HG02610 (cell line): ENCODE measurements around the gene LARP4.
A peak's percentile ranks its signal among the peaks of the same experiment; 100 is the strongest.
"Not testable (repeated sequence)": the region's sequence is repeated elsewhere in the genome, so short reads cannot be mapped to it uniquely, and the experiment has no call there.

ENCODE experiments used
- ATAC-seq: cut with Tn5 transposase; IDR thresholded peaks from one replicate; pipeline ENCODE4 v1.9.1; 2021; ENCODE audit warnings: mild to moderate bottlenecking, moderate library complexity; ENCODE audit not compliant: unreplicated experiment

LARP4 gene

DNA sequence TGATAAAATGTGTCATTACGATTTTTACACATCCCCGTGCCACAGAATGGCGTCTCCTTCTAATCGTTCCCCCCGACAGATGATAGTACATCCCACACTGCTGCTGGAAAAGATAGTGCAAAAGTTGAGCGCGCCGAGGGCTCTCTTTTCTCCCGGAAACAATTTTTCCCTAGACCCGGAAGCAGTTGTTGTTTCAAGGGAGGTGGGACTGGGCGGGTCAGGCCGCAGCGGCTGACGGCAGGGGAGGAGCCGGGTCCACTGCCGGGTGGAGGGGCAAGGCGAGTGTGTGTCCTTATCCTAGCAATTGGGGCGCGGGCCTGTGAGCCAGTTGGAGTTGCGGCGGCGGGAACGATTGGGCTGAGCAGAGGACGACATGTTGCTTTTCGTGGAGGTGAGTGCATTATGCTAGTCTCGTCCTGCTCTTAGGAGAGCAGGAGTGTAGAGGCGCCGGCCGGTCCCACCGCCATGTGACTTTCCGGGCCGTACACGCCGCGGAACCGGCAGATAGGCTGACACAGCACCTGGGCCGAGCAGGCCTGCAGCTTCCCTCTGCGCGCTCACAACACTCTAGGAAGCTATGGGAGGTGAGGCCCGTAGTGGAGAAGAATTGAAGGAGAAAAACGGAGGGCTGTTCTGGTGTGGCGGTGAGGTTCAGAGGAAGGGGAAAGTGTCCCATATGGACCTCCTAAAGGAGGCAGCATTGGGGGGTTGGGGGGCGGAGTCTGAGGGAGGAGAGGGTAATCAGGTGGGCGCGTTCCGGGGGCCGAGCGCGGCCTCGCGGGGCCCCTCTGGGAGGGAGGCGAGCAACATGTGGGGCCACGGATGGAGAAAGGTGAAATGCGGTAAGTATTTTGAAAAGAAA lies at the start of gene LARP4:
TSS of gene LARP4 (plus strand) at position 248 of the 862 bp plus-strand sequence. CDS start at position 374, 126 bp downstream.
- ATAC-seq: peak; percentile 96

DNA sequence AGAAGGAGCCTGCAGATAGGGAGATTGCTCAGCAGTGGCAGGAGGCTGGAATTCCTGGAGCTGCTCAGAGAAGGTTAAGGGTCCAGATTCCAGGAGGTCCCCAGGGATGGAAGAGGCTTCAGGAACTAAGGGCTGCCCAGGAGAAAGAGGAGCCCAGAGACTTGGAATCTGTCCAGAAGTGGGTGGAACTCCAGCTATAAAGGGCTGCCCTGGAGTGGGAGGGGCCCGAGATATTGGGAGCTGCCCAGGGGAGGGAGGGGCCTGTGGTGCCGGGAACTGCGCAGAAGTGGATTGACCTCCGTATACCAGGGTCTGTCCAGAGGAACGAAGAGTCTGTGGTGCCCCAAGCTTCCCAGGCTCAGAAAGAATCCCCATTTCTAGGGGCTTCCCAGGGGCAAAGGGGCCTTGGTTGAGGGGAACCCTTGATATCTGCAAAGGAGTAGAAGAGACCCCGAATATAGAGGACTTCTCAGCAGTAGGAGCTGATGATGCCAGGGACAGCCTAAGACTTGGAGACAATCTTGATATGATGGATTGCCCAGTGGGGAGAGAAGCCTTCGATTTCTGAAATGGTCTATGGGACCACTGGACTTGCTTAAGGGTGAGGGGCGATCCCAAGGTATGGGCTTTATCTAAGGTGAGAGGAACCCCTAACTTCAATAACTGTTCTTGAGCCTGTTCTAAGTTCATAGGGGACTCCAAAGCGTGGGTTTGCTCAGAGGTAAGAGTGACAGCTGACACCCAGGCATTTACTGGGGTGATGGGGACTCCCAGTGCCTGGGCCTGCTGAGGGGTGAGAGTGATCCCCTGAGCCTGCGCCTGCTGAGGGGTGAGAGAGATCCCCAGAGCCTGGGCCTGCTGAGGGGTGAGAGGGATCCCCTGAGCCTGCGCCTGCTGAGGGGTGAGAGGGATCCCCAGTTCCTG lies 49.3 kb upstream of the LARP4 start:
- no peak for ATAC-seq

- no peak for ATAC-seq
Measured at GRCh38 chr12:50353404-50353803, 47.3 kb upstream of the LARP4 start.

- no peak for ATAC-seq
Measured at GRCh38 chr12:50353869-50354593, 46.7 kb upstream of the LARP4 start.

DNA sequence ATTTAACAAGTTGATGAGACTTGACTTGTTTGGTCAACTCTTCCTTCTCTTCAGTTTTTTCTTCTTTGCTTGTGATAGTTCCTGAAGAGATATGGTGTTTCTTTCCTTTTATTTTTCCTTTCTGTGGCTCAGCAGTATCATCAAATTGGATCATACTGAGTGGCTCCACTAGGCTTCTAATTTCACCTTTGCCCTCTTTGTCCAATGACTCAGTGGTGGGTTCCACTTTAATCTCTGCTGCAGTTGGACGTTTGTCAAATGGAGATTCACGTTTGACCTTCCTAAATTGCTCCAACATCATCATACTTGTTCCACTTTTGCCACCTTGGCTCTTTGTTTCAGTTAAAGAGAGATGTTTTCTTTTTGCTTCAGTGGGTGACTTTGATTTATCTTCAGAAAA lies 45.8 kb upstream of the LARP4 start:
- no peak for ATAC-seq

- ATAC-seq: no peak
Measured at GRCh38 chr12:50355365-50355764, 45.3 kb upstream of the LARP4 start.

DNA sequence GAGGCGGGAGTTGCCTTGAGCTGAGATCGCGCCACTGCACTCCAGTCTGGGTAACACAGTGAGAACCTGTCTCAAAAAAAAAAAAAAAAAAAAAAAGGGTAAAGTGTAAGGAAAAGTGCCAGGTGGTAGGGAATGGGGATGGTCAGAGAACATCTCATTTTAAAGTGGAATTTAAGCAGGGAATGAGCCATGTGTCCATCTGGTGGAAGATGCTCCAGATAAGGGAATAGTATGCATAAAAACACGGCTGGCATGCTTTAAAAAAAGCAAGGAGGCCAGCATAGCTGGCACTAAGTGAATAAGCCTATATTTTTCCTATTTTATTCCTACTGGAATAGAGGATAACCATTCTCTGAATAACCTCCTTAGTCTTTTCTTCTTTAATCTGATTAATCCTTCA lies 38.0 kb upstream of the LARP4 start:
- ATAC-seq: no peak

GRCh38 chr12:50363141-50363540 lies 37.5 kb upstream of the LARP4 start:
- ATAC-seq: no peak

DNA sequence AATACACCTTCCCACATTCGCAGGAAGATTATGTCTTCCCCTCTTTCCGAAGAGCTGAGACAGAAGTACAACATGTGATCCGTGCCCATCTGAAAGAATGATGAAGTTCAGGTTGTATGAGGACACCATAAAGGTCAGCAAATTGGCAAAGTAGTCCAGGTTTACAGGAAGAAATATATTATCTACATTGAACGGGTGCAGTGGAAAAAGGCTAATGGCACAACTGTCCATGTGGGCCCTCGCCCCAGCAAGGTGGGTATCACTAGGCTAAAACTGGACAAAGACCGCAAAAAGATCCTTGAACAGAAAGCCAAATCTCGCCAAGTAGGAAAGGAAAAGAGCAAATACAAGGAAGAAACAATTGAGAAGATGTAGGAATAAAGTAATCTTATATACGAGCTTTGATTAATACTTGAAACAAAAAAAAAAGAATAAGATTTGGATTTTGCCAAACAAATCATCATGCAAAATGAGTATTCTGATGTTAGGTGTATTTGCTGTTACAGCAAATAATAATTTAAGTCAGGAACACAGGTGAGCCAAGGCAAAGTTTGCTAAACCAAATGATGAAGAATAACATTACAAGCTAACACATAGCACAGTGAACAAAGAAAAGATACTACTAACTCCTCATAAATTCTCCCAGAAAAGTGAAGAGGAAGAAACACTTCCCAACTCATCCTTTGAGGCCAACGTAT lies 34.8 kb upstream of the LARP4 start:
- ATAC-seq: no peak

- ATAC-seq: not testable (repeated sequence)
Measured at GRCh38 chr12:50370672-50371071, 30.0 kb upstream of the LARP4 start.

GRCh38 chr12:50375802-50376201 lies 24.9 kb upstream of the LARP4 start:
- ATAC-seq: no peak

DNA sequence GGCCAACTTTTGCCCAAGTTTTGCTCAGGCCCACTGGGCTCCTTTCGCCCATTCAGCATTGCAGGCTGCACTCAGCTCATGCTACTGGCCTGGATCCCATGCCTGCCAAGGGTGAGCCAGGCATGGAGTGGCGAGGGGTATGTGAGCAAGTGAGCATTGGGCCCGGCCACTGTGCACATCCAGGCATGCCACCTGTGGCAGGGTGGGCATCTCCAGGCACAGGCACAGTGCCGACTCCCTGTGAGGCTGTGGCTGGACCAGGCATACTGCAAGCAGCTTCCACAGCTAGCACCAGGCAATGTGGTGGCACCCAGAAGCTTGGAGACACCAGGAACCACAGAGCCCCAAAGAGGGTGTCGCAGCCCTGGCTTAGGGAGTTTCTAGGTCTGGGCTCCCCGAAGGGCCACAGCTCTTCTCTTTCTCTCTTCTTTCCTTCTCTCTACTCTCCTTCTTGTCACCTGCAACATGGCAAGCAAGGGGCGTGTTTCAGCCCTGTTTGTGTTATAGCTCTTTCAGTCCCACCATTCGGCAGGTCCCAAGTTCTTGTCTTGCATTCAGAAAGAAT lies 19.8 kb upstream of the LARP4 start:
- ATAC-seq: no peak

DNA sequence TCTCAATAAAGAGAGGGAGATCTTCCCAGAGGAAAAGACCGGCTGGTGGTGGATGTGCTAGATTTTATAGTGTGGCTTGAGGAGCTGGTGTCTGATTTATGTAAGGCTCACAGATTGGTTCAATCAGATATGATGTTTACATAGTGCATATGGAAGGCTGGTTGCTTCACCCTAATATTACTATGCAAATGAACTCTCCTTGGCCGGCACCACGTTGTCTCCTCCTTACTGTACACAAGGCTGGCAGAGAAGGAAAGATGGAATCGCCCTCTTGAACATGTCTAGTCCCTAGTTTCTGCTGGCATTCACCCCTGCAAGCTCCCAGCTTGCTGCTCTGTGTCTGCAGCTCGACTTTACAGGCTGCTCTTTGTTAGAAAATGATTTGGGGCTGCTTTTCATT lies 13.2 kb upstream of the LARP4 start:
- no peak for ATAC-seq

- no peak for ATAC-seq
Measured at GRCh38 chr12:50387972-50388478, 12.7 kb upstream of the LARP4 start.

- ATAC-seq: not testable (repeated sequence)
Measured at GRCh38 chr12:50388793-50389192, 11.9 kb upstream of the LARP4 start.

- no peak for ATAC-seq
Measured at GRCh38 chr12:50390316-50390741, 10.4 kb upstream of the LARP4 start.

DNA sequence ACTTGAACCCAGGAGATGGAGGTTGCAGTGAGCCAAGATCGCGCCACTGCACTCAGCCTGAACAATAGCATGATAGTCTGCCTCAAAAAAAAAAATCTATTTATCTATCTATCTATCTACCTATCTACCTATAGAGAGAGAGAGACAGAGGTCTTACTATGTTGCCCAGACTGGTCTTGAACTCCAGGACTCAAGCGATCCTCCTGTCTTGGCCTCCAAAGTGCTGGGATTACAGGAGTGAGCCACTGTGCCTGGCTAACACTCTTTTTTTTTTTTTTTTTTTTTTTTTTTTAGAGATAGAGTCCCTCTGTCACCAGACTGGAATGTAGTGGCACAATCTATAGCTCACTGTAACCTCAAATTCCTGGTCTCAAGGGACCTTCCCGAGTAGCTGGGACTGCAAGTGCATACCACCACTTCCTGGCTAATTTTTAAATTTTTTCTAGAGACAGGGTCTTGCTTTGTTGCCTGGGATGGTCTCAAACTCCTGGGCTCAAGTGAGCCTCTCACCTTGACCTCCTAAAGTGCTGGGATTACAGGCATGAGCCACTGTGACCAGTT lies 6.1 kb upstream of the LARP4 start:
- no peak for ATAC-seq

GRCh38 chr12:50397117-50397650 lies 3.5 kb upstream of the LARP4 start:
- no peak for ATAC-seq

GRCh38 chr12:50398931-50399330 lies 1.8 kb upstream of the LARP4 start:
- ATAC-seq: no peak
